NCI-H2107 treated with DMSO at 0.1 percent for 48 hours (cell line): ENCODE results near the gene ELAC2.
"Not testable (repeated sequence)": the region's sequence is repeated elsewhere in the genome, so short reads cannot be mapped to it uniquely, and the experiment has no call there.

Source experiments
- DNase-seq: peaks from one replicate; lab custom pipeline; 2025; ENCODE audit not compliant: unreplicated experiment; lab: John Stamatoyannopoulos, UW

Gene ELAC2

GRCh38 chr17:12993631-12994030 lies 24.2 kb downstream of the ELAC2 start:
- no peak for DNase-seq

DNA sequence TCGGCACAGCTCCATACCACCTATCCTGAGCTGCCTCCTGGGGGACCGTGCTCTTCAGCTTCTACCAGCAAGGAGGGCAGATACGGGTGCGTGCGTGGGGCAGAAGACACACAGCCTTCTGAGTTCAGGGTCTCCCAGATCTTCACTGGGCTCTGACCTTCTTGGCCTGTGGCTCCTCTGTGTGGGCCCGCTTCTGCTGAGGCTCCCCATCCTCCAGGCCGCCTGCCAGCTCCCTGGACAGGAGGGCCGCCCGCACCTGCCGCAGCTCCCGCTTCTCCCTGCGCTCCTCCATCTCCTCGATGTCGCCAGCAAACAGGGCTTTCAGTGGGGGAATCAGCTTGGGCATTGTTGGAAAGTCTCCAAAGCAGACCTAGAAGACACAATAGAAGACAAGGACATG lies 25.2 kb downstream of the ELAC2 start:
- no peak for DNase-seq

GRCh38 chr17:12990926-12991325 lies 26.9 kb downstream of the ELAC2 start:
- no peak for DNase-seq

DNA sequence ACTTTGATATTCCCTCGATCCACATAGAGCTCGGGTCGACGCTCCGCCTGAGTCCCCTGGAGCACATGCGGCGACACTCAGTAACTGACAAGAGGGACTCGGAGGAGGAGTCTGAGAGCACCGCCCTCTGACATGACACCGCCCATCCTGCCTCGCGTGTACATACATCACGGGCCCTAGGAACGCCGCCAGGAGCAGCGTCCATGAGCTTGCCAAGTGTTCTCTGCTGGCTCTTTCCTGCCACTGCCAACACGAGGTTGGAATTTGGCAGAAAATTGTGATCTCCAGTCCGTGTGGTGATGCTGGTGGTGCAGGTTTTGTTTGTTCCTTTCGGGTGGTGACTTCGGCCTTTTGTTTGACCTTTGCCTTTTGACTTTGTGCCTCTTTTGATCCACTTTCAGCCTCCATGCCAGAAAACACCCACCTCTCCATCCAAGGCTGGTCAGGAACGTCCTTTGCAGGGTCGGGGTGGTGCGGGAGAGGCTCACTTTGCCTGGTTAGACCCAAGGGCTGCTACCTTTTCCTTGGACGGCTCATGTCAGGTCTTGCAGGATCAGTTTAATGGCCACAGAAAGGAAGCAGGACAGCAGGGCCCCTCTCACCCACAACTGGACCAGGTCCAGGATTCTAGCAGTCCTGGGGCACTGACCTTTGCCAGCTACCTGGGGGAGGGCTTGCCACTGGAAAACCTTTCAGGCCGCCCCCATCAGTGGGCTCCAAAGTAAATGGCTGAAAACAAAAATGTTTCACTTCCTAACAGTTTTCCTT lies 27.6 kb downstream of the ELAC2 start:
- no peak for DNase-seq

- no peak for DNase-seq
Measured at GRCh38 chr17:12987120-12987519, 30.7 kb downstream of the ELAC2 start.

- DNase-seq: no peak
Measured at GRCh38 chr17:12985431-12986293, 32.2 kb downstream of the ELAC2 start.

GRCh38 chr17:12983991-12984884 lies 33.6 kb downstream of the ELAC2 start:
- DNase-seq: no peak

DNA sequence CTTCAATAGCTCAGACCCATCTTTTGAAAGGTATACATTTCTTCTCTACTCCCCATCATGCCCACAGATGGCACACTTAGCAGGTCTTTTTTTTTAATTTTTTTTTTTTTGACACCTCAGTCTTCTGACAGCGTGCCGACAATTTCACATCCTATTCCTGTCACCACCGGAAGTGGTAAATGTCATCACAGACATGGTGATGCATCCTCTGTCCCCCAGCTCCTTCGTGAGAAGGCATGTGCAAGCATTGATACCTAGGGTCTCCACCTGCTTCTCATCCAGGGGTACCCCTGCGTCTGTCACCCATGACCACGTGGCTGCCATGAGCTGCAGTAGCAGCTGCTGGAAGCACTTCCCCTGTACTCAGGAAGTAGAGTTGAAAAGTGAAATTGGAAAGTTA lies 35.6 kb downstream of the ELAC2 start:
- DNase-seq: no peak

GRCh38 chr17:12979826-12980500 lies 37.9 kb downstream of the ELAC2 start:
- DNase-seq: no peak

GRCh38 chr17:12979246-12979645 lies 38.6 kb downstream of the ELAC2 start:
- no peak for DNase-seq

- not testable (repeated sequence) for DNase-seq
Measured at GRCh38 chr17:12978787-12979186, 39.0 kb downstream of the ELAC2 start.

DNA sequence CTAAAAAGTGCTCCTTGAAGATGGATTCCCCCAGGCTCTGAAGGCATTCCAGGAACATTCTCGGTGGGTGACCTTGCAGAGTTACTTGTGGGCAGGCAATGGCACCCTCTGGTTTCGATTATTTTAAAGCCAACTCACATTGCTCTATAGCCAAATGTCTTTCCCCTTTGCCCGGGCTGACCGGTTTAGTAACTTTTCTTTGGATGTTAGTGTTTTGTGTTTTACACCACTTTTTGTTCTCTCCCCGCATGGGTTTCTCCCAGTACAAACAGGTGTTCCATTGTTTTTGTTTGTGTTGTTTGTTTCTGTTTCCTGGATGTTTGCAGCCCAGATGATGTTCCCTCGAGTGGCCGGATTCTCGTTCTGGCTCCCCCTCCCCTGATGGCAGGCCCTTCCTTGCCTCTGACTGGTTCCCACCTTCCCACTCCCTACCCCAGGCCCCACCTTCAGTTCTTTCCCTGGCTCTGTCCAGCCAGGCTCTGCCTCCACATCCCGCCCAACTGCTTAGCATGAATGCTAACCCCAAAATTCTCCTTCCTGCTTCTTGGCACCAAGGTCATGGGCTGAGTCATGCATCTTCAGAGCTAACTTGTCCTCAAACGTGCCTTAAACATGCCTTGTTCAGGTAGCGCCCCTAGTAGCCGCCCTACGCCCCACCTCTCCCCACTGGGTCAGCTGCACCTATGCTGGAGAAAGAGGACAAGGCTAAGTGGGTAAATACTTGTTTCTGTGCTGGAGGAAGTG lies 40.6 kb downstream of the ELAC2 start:
- DNase-seq: no peak

GRCh38 chr17:12974005-12974531 lies 43.8 kb downstream of the ELAC2 start:
- no peak for DNase-seq

GRCh38 chr17:12973496-12974004 lies 44.3 kb downstream of the ELAC2 start:
- no peak for DNase-seq

GRCh38 chr17:12967962-12968361 lies 49.9 kb downstream of the ELAC2 start:
- DNase-seq: no peak

GRCh38 chr17:12966413-12966812 lies 51.4 kb downstream of the ELAC2 start:
- DNase-seq: no peak

GRCh38 chr17:12965988-12966387 lies 51.8 kb downstream of the ELAC2 start:
- DNase-seq: no peak

- DNase-seq: no peak
Measured at GRCh38 chr17:12964840-12965239, 53.0 kb downstream of the ELAC2 start.

DNA sequence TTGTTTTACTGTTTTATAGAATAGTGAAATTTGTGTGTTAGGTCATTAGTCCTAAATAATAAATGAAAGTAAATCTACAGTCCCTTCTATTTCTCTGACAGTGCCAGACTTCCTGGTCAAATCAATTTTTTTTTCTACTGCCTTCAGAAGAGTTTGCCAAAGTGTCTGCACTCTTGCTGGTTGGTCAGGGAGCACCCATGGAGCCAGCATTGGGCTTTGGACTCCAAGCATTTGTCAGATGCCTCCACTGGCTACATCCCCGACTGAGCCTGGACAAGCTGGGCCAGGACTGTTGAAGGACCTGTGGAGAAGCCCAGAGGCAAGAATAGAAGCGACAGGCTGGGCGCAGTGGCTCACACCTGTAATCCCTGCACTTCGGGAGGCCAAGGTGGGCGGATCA lies 53.7 kb downstream of the ELAC2 start:
- DNase-seq: no peak

DNA sequence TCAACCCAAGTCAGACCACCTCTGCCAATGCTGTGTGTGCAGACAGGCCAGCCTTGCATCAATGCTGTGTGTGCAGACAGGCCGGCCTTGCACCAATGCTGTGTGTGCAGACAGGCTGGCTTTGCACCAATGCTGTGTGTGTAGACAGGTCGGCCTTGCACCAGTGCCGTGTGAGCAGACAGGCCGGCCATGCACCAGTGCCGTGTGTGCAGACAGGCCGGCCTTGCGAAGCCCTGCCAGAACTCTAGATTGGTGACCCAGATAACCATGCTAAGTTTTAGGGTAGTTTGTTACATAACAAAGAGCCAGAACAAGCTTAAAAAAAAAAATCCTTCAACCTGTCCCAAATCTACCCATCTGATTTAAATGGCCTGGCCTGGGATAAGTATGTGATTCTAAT lies 54.3 kb downstream of the ELAC2 start:
- no peak for DNase-seq
